ENCODE measurements around the gene C11orf24.

C11orf24 gene

DNA sequence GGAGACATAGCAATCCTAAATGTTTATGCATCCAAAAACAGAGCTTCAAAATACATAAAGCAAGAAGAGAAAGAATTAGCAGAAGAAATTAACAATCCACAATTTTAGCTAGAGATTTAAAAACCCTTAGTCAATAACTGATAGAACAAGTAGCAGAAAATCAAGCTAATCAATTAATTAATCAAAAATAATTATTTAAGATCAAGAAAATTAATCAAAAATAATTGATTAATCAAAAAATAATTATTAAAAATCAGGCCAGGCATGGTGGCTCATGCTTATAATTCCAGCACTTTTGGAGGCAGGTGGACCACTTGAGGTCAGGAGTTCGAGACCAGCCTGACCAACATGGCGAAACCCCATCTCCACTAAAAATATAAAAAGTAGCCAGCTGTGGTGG, 29.2 kb downstream of the C11orf24 start:
- no peak for DNase-seq

DNA sequence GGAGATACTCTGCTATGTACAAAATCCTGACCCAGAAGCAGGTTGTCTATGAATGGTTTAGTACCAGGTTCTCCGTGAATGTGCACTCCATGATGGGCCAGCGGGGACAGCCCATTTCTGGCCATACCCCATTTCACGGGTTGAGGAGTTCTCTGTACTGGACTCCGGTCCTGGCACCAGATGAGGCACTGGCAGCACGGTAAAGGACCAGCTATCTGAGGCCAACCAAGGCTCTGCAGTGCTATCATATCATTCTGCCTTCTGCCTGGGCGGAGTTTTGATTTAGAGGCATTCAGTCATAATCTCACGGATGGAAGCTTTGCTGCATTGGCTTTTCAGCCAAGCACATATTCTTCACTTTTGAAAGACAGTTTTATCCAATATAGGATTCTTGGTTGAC, 40.2 kb downstream of the C11orf24 start:
- no peak for DNase-seq

GRCh38 chr11:68229601-68230000, 42.2 kb downstream of the C11orf24 start:
- no peak for DNase-seq

DNA sequence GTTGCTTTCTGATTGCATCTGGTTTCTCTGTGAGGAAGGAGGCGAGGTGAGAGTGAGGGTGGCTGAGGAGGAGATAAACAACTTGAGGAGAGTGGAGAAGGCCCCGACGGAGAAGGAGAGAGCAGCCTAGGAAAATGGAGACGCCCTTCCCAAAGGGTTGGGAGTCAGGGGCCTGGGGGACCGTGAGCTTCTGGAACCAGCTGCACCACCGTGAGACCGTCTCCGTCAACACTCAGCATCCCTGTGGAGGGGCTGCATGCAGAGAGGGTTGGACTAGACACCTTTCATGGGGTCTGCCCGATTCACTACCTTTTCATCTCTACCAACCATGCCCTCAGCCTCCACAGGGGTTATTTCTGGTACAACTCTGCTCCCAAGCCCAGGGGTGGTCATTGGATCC, 45.4 kb downstream of the C11orf24 start:
- no peak for DNase-seq

- no peak for DNase-seq
These were observed 47.2 kb downstream of the C11orf24 start for GRCh38 chr11:68224606-68225005.

GRCh38 chr11:68223275-68223674, 48.5 kb downstream of the C11orf24 start:
- no peak for DNase-seq

- no peak for DNase-seq
These were observed 50.4 kb downstream of the C11orf24 start for GRCh38 chr11:68221406-68221805.

DNA sequence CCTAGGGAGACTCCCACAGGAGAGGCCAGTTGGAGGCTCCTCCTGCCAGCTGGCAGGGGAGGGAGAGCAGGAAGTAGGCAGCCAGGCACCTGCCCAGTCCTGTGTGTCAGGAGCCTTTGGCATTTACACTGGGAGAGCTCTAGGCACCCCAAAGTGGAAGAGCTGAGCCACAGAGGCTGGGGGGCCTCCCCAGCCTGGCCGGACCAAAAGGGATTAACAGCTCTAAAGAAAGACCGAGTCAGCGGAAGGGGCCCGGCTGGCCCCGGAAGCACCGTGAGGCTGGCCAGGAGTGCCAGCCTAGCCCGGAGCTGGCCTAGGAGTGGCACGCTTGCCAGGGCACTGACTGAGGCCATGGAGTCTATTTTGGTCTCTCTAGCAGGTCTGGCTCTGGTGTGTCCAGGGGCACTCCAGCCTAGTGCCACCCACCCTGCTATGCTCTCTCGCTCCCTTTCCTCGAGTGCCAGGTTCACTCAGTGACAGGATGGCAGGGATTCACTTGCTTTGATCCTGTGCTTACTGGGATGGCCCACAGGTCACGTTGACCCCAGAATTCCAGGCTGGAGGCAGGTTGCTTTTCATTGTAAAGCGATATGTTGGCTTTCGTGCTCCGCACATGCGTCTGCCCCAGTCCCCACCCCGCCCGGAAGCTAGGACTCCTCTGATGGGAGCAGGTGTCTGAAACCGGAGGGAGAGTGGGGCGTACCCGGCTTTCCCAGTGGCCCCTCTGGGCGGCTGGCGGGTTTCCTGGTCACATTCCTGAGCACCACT, 55.4 kb downstream of the C11orf24 start:
- no peak for DNase-seq

- no peak for DNase-seq
These were observed 56.1 kb downstream of the C11orf24 start for GRCh38 chr11:68215524-68216170.

DNA sequence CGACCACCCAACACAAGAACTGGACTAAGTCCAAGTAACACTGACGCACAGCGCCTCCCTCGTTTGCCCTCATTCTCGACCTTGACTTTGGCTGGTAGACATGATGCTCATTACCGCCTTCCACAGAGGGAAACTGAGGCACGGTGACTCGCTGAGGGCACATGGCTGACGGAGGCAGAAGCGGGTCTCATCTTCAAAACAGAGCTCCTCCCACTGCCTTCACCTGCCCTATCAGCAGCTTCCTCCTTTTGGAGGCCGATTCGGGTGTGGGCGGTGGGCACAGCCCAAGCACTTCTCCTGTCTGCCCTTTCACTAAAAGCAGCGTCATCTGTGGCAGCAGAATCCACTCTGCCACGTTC, 56.7 kb downstream of the C11orf24 start:
- DNase-seq, result no peak

GRCh38 chr11:68214173-68215086, 57.3 kb downstream of the C11orf24 start:
- no peak for DNase-seq

- peak; percentile 77 for DNase-seq
These were observed 58.1 kb downstream of the C11orf24 start for GRCh38 chr11:68213555-68214172.

DNA sequence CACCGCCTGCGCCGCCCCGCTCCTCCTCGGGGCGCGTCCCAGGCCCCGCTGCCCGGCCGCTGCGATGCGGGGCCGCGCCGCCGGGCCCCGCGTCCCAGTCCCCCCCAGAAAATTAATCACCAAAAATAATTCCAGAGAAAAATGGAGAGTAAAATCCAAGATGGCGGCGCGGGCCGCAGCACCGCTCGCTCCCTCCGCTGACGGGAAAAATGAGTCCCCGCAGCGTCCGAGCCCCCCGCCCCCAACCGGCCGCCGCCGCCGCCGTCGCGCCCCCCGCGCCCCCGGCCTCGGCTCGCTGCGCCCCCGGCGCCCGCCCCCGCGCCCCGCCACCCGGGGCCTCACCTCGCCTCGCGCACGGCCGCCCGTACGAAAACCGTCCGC, 58.6 kb downstream of the C11orf24 start, which contains the start of gene KMT5B:
KMT5B (minus strand) TSS at position 162 of the 381 bp plus-strand sequence. CDS start 23,220 bp downstream, outside the sequence.
- DNase-seq, result no peak

- DNase-seq, result no peak
These were observed 59.2 kb downstream of the C11orf24 start for GRCh38 chr11:68212421-68213134.

- no peak for DNase-seq
These were observed 60.2 kb downstream of the C11orf24 start for GRCh38 chr11:68211546-68211945.

All from NCI-H2107 (cell line).